GM15510 (cell line): ENCODE measurements around the gene COL26A1.

Experiments
- POLR2A ChIP-seq: IDR thresholded peaks from 3 replicates; pipeline ENCODE4 v1.6.1; 2011; ENCODE audit warnings: borderline replicate concordance; ENCODE audit not compliant: insufficient read length; ENCODE audit errors: extremely low read depth

Gene COL26A1

DNA sequence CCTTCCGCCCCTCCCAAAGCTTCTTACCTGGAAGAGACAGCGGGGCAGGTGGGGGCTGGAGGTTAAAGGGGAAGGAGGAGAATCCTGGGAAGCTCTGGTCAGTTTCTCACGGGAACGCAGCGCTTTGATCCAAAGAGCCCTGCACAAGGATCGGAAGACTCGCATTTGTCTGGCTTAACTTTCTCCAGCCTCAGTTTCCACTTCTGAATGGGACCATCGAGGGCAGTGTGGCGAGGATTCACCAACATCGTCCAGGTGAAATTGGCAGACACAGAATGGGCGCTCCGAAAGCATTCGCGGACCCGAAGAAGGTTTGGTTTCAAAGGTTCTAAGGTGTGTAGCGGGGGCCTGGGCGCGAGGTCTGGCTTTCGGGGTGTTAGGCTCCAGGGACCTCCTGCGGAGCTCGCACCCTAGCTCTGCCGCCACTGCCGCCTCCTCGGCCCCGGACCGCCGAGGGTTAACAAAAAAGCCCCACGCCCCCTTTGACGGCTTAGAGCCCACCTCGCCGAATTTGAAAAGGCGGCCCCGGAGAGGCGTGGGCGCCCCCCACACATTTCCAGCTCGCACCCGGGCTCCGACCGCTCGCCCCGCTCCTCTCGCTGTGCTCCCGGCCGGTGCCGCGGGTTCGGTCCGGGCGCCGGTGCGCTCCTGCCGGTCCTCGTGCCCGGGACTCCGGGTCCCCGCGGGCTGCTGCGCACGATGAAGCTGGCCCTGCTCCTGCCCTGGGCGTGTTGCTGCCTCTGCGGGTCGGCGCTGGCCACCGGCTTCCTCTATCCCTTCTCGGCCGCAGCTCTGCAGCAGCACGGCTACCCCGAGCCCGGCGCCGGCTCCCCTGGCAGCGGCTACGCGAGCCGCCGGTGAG, at the start of gene COL26A1:
TSS of gene COL26A1 (plus strand) at position 542 of the 862 bp plus-strand sequence. CDS start at position 700, 158 bp downstream.
- TF ChIP-seq POLR2A = no peak

DNA sequence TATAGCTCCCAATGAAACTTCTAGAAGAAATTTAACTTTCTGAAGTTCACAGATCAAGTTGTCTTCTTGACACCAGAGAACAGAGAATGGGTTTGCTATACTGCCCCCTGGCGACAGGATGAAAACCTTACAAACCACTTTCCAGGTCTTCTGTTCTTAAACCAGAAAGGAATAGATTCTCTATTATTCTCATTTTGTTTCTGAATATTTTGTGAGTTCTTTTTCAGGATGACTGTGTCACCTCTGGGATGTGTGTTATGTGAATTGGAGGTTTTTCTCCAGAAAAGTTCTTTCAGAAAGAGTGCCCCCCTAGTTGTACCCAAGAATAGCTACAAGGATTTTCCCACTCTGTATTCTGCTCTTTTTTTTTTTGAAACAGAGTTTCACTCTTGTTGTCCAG, 47.3 kb upstream of the COL26A1 start:
- no peak for TF ChIP-seq POLR2A

DNA sequence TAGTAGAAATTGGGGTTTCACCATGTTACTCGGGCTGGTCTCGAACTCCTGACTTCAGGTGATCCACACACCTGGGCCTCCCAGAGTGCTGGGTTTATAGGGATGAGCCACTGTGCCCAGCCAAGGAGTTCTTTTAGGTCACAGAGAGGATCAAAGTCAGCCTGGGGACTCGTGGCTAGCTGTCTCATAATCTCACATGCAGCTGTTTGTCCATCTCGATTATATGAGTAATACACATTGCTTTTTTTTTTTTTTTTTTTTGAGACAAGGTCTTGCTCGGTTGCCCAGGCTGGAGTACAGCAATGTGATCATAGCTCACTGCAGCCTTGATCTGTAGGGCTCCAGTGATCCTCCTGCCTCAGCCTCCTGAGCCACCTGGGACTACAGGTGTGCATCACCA, 43.3 kb upstream of the COL26A1 start:
- TF ChIP-seq POLR2A = no peak

DNA sequence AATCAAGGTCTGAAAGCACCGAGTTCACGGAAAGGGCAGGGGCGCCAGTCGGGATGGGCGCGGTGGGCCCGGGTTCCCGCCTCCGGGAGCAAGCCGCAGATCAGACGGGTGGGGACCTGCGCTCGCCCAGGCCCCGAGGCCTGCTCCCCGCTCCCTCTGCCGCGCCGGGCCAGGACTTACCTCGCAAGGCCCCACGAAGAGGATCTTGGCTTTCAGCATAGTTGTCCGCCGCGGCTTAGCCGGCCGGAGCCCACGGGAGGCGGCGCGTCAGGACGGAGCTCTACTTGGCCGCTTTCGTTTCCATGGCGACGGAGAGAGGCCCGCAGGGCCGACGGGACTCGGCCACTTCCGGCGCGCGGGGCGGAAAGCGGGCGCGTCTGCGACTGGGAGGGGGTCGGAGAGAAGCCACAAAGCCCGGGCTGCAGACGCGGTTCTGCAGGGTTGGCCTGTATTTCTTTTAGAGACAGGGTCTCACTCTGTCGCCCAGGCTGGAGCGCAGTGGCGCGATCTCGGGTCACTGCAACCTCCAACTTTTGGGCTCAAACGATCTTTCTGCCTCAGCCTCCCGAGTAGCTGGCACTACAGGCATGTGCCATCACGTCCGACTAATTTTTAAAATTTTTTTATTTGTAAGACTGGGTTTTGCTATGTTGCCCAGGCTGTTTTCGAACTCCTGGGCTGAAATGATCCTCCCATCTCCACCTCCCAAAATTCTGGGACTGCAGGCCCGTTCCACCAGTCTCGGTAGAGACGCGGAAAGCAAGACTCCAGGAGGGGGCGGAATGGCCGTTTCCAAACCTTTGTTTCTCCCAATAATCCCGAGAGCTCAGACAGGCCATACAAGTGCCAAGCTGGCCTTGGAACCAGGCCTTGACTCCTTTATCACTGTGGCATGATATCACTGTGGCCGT, 40.9 kb upstream of the COL26A1 start, which contains the start of gene IFT22:
TSS of gene IFT22 (minus strand) at position 322 of the 911 bp plus-strand sequence. CDS start at position 219, 103 bp downstream.
- TF ChIP-seq POLR2A = peak; percentile 70

DNA sequence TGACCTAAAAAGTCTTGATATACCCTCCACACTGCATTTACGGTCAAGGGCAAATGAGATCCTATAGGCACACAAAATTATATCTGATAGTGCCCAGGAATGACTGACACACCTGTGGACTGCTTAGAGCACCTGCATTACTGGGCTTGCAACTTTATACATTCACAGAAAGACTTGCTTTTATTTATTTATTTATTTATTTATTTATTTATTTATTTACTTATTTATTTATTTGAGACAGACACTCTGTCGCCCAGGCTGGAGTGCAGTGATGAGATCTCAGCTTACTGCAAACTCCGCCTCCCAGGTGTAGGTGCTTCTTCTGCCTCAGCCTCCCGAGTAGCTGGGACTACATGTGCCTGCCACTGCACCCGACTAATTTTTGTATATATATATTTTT, 34.5 kb upstream of the COL26A1 start:
- no peak for TF ChIP-seq POLR2A

DNA sequence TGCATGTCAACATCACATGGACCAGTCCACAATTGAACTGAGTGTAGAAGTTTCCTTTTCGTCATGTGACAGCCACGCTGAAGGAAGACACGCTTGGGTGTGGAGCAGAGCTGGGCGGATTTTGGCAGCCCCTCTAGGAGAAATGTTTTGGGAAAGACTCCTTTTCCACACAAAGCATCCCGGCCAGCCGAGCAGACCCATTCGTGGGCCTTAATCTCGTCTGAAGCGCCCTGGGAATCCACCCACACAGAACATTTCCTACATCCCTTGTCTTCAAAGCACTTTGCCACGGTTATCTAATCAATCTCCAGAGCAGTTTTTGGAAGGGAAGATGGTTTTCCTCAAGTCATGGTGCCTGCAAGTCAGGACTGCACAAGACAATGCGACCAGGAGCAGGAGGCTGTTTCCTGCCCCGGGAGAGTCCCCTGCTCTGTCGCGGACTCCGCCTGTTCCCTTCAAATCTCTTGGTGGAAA, 32.6 kb upstream of the COL26A1 start:
- TF ChIP-seq POLR2A = no peak

DNA sequence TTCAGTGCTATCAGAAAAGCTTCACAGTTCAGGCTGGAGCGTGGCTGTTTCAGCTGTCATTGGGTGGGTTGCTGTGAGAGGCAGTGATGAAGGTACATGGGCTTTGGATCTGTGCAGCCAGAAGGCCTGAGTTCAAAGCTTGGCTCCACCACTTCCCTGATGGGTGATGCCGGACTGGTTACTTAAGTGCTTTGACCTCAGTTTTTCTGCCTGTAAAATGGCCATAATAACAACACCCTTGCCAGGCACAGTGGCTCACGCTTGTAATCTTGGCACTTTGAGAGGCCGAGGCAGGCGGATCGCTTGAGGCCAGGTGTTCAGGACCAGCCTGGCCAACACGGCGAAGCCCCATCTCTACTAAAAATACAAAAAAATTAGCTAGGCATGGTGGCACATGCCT, 30.6 kb upstream of the COL26A1 start:
- no peak for TF ChIP-seq POLR2A

DNA sequence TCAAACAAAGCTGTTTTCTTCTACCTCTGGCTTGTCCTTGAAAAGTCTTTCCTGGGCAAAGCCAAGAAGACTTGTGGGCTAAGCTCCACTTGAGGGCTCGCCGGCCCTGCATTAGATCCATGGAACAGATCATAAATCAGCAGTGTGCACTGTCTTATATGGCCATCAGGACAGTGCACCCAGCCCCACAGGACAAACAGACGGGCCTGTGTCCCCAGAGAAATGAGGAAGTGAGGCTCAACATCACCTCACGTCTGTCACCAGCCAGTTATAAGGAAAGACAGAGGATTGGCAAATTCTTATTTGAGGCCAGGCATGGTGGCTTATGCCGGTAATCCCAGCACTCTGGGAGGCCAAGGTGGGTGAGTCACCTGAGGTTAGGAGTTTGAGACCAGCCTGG, 28.8 kb upstream of the COL26A1 start:
- TF ChIP-seq POLR2A = no peak

DNA sequence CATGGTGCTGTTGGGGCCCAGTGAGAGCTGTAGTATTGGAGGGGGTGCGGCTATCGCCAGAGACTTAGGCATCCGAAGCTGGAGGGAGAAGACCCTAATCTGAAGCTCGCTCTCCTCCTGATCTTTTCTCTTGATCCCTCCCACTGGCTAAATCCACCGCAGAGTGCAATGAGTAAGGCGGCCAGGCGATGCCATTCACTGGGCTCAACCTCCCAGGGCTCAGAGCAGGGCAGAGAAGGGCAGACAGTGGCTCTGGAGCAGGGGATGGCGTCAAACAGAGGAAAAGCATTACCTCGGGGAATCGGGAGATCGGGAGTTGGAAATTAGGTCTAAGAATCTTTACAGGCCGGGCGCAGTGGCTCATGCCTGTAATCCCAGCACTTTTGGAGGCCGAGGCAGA, 22.3 kb upstream of the COL26A1 start:
- TF ChIP-seq POLR2A = no peak

DNA sequence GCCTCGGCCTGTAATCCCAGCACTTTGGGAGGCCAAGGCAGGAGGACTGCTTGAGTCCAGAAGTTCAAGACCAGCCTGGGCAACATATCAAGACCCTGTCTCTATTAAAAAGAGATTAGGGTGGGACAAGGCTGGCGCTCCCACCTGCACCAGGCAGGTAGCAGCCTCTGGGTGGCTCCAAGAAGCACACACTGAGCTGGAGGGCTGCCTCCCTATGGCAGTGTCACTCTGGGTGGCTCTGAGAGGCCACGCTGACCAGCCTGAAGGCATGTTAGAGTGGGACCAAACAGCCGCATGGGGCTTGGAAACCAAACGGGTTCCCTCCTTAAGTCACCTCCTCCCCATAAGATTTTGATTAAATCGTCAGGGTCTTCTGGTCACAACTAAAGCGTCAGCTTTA, 19.8 kb upstream of the COL26A1 start:
- no peak for TF ChIP-seq POLR2A

DNA sequence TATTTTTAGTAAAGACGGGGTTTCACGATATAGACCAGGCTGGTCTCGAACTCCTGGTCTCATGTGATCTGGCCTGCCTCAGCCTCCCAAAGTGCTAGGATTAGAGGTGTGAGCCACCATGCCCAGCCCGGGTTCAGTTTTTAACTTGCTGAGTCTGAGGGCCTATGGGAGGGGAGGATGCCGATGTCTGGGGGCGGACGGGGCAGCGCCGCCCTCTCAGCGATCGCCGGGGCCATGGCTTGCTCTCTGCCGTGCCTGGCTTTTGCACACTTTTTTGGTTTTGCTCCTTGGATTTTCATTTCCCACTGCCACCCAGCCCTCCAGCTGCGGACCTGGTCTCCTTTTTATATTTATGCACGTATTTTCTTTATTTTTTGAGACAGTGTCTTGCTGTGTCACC, 15.2 kb upstream of the COL26A1 start:
- no peak for TF ChIP-seq POLR2A

DNA sequence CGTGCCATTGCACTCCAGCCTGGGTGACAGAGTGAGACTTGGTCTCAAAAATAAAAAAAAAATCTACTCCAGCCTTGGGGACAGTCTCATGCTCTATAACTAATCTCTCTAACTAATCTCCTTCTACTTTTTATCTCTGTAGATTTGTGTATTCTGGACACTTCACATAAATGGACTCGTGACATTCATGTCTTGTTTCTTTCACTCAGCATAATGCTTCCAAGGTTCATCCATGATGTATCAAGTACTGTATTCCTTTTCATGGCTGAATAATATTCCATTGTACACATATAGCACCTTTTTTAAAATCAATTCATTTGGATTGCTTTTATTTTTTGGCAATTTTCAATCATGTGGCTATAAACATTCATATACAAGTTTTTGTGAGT, 9.8 kb upstream of the COL26A1 start:
- TF ChIP-seq POLR2A = no peak

DNA sequence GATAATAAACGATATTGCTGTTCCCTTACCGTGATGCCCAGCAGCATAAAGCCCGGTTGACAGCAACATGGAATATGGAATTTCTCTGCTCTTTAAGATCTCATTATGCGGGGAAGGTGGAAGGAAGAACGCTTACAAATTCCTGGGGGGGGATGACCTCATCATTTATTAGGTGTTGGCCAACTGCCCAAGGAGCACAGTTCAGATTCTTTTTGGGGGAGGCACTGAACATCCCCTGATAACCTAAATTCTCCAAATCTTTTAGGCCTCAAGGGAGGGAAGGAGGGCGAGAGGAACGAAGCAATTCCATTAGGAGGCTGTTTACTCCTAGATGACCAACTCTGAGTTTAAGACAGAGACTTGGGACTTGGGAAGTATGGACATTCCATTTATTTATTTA, 5.2 kb upstream of the COL26A1 start:
- TF ChIP-seq POLR2A = no peak

DNA sequence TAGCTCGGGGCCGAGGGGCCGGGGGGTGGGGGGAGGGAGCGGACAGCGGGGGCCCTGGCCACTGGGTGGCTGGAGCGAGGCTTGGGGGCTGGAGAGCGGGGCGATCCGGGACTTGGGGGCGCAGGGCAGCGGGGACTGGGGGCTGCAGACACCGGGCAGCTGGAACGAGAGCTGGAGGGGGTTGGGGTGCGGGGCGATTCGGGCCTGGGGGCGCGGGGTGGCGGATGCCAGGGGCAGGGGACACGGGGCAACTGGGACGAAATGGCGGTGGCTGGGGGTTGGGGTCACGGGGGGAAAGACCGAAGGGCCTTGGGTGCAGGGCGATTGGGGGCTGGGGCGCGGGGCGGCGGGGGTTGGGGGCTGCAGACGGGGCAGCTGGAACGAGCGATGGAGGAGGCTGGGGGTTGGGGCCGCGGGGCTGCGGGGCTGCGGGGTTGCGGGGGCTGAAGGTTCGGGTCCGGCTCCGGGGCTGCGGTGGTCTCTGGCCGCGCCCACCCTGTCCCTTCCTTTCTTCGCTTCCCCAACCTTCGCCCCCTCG, 590 bp downstream of the COL26A1 start:
- TF ChIP-seq POLR2A = no peak

DNA sequence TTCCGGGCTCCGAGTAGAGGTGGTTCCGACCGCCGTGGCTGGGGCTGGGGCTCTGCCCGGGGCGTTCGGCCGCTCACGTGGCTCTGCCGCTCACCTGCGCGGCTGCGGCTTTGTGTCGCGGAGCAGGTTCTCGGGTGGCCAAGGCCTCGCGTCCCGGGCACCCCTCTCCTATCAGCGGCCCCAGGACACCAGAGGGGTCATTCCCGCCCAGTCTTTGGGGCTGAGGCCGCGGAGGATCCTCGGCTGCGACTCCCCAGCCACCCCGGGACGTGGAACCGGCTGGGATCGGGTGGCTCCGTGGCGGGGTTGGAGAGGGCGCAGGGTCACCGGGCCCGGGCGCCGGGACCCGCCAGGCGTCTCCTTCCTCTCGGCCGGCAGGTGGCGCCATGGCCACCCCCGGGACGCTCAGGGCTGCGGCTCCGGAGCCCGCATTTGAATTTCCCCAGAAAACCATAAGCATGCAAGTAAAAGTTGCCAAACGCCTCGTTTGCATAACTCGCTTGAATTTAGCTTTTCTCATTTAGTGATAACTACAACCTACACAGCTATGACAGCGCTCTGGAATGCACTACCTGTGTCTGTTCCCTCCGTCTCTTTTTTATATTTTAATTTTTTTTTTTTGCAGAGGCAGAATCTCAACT, 1.2 kb downstream of the COL26A1 start:
- no peak for TF ChIP-seq POLR2A

DNA sequence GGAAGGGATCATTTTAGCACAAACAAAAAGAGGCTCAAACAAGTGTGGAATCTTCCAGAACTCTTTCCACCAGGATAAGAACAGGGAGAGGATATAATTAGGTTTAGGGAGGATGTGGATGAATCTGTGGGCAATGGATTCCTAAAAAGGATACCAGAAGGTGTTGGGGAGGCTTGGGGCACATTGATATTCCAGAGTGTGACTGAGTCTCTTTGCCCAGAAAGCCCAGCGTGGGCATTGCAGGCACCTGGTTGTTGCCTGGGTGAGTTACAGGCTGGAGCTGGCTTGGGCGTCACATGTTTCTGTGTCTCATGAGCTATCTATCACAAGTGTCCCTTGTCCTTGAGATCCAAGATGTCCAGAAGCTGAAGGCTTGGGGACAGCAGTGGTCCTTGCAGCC, 3.3 kb downstream of the COL26A1 start:
- no peak for TF ChIP-seq POLR2A

DNA sequence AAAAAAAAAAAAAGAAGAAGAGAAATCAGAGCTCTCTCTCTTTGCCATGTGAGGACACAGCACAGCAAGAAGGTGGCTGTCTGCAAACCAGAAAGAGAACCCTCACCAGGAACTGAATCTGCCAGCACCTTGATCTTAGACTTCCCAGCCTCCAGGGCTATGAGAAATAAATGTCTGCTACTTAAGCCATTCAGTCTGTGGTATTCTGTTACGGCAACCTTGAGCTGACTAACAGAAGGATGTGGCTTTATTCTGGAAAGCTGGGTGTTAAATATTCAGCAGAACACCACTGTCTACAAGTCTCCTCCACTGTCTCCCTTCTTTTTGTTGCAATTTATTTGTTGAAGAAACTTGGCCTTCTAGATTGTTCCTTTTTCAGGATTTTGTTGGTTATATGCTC, 5.0 kb downstream of the COL26A1 start:
- TF ChIP-seq POLR2A = no peak
